ENCODE results near the gene URB2. TPM values are rescaled to one million over a fixed set of nuclear protein-coding genes. Genes with fewer than 3 reads are reported as not detected.

Gene URB2
- total and polyA plus RNA-seq, 2 donors (not counting 1 experiment from before 2014, with no cell fraction given), result 5.4 to 9.6 TPM

DNA sequence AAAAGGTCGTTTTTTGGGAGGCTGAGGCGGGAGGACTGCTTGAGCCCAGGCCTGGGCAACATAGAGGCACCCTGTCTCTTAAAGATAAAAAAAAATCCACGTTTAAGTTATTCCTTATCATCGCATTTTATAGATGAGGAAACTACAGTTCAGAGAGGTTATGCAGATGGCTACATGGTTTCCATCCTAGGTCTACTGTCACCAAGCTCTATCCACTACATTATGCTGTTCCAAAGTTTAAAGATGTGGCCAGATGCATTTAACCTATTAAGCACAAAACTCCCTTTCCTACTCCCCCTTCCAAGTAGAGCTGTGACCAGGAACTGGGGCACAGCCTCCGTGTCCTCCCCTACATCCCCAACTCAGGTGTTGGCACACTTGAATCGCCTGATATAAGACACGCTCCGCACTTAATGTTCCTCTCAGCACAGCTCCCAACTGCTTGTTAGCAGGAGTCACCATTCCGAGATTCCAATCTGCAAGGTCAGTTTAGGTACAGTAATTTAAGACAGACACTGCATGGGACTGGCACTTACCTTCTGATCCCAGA lies 1.5 kb upstream of the URB2 start:
- CTCF ChIA-PET, result interaction anchor here (0.8 to 4.5 kb wide), 5 partner anchors 46 to 681 kb away, joined by 3 to 38 read pairs (median 3); partner anchors contain the start of gene ABCB10
- no peak for TF ChIP-seq EZH2 (IDR thresholded peaks at IDR 0.05; ENCODE audit: borderline replicate concordance, insufficient read depth, low read depth, low read length, poor library complexity, severe bottlenecking)
- TF ChIP-seq, protein P1, sequence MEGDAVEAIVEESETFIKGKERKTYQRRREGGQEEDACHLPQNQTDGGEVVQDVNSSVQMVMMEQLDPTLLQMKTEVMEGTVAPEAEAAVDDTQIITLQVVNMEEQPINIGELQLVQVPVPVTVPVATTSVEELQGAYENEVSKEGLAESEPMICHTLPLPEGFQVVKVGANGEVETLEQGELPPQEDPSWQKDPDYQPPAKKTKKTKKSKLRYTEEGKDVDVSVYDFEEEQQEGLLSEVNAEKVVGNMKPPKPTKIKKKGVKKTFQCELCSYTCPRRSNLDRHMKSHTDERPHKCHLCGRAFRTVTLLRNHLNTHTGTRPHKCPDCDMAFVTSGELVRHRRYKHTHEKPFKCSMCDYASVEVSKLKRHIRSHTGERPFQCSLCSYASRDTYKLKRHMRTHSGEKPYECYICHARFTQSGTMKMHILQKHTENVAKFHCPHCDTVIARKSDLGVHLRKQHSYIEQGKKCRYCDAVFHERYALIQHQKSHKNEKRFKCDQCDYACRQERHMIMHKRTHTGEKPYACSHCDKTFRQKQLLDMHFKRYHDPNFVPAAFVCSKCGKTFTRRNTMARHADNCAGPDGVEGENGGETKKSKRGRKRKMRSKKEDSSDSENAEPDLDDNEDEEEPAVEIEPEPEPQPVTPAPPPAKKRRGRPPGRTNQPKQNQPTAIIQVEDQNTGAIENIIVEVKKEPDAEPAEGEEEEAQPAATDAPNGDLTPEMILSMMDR (IDR thresholded peaks at IDR 0.05), result no peak
- Mint-ChIP-seq H3K4me1 (peaks cover 56% of the 10 kb centered on the region), H3K27me3 (no peaks in the 10 kb centered on the region), H3K9me3 (ENCODE audit: insufficient read depth) (no peaks in the 10 kb centered on the region), H3K27ac (peak overlapping the region; percentile 92), H3K4me3 (peak overlapping the region; percentile 93)
- Histone ChIP-seq H3K9ac (ENCODE audit: low read length) (peak overlapping the region; percentile 77), H3K27ac (ENCODE audit: low read length in 2 of 2) (no peak overlapping the region), H3K27me3 (replicated peaks in 1 of 4; ENCODE audit: control extremely low read depth in 1 of 4, control insufficient read depth in 3 of 4, insufficient read depth in 4 of 4, low read length in 3 of 4) (no peaks in the 10 kb centered on the region), H3K36me3 (replicated peaks in 1 of 2; ENCODE audit: control extremely low read depth in 1 of 2, control insufficient read depth in 1 of 2, extremely low read depth in 1 of 2, insufficient read depth in 2 of 2, low read length in 1 of 2) (no peaks in the 10 kb centered on the region), H2AFZ (ENCODE audit: insufficient read depth, low read depth, low read length, poor library complexity, severe bottlenecking) (peak overlapping the region; percentile 75), H4K20me1 (ENCODE audit: control insufficient read depth, insufficient read depth, low read length, poor library complexity, severe bottlenecking) (peaks cover 33% of the 10 kb centered on the region), H3K9me3 (ENCODE audit: control extremely low read depth in 1 of 3, control insufficient read depth in 2 of 3, insufficient read depth in 1 of 3, low read length in 2 of 3) (no peaks in the 10 kb centered on the region), H3K4me3 (ENCODE audit: control extremely low read depth in 1 of 5, extremely low read depth in 1 of 5, insufficient read depth in 1 of 5, low read depth in 2 of 5, low read length in 4 of 5) (peak overlapping the region; percentile 74 to 87 (median 77)), H3K4me1 (ENCODE audit: control insufficient read depth in 2 of 2, insufficient read depth in 2 of 2, low read length in 2 of 2) (peaks cover 25 to 28% of the 10 kb centered on the region in 2 donors), H3K79me2 (ENCODE audit: control insufficient read depth, insufficient read depth, low read length) (peaks cover 82% of the 10 kb centered on the region), H3K4me2 (replicated peaks; ENCODE audit: low read depth, low read length, poor library complexity, severe bottlenecking) (peak overlapping the region; percentile 87)
- ATAC-seq (ENCODE audit: low read depth) (no peak), DNase-seq (no peak)
- POLR2A ChIA-PET, result interaction anchor here (3.0 kb wide), 1 partner anchor 67 kb away, joined by 22 read pairs; the partner anchor contains the start of gene ABCB10
- intact Hi-C loops (cut with micrococcal nuclease), result loop anchor here (5.0 kb wide), 2 partner anchors 1217 to 1353 kb away; partner anchors contain the start of genes ARV1, TRIM11 and TTC13
- WGBS (ENCODE audit: insufficient coverage), result 52% methylated on average over 6 of the region's 9 CpGs
